ENCODE results near the gene CIART.
"Not testable (repeated sequence)": the region's sequence is repeated elsewhere in the genome, so short reads cannot be mapped to it uniquely, and the experiment has no call there.

The CIART gene

GRCh38 chr1:150261367-150261766 is 21.0 kb upstream of the CIART start:
- no peak for DNase-seq (ENCODE audit: low spot score)

GRCh38 chr1:150262388-150263320 is 19.7 kb upstream of the CIART start:
- DNase-seq (ENCODE audit: low spot score), result no peak

GRCh38 chr1:150263549-150263948 is 18.8 kb upstream of the CIART start:
- DNase-seq (ENCODE audit: low spot score), result no peak

GRCh38 chr1:150267896-150268295 is 14.5 kb upstream of the CIART start:
- DNase-seq (ENCODE audit: low spot score), result no peak

GRCh38 chr1:150268340-150268704 is 14.0 kb upstream of the CIART start:
- DNase-seq (ENCODE audit: low spot score), result no peak

GRCh38 chr1:150268705-150269403 is 13.5 kb upstream of the CIART start, which contains the start of gene APH1A:
Gene APH1A (minus strand): TSS chr1:150269016. CDS start chr1:150268810, 206 bp downstream.
- peak; percentile 95 for DNase-seq (ENCODE audit: low spot score)

- DNase-seq (ENCODE audit: low spot score), result no peak
These were observed 12.9 kb upstream of the CIART start for GRCh38 chr1:150269451-150269850.

- no peak for DNase-seq (ENCODE audit: low spot score)
These were observed 10.9 kb upstream of the CIART start for GRCh38 chr1:150271291-150271959.

GRCh38 chr1:150273311-150273710 is 9.0 kb upstream of the CIART start:
- DNase-seq (ENCODE audit: low spot score), result no peak

GRCh38 chr1:150280138-150280707 is 2.1 kb upstream of the CIART start:
- DNase-seq (ENCODE audit: low spot score), result no peak

- DNase-seq (ENCODE audit: low spot score), result no peak
These were observed 1.1 kb upstream of the CIART start for GRCh38 chr1:150281221-150281757.

GRCh38 chr1:150282558-150282958 is 204 bp downstream of the CIART start:
- no peak for DNase-seq (ENCODE audit: low spot score)

GRCh38 chr1:150283260-150283659 is 906 bp downstream of the CIART start:
- DNase-seq (ENCODE audit: low spot score), result no peak

- DNase-seq (ENCODE audit: low spot score), result no peak
These were observed 6.0 kb downstream of the CIART start for GRCh38 chr1:150288382-150288781.

GRCh38 chr1:150288822-150289221 is 6.5 kb downstream of the CIART start:
- no peak for DNase-seq (ENCODE audit: low spot score)

GRCh38 chr1:150293433-150294253 is 11.3 kb downstream of the CIART start, which contains the start of gene MRPS21:
Gene MRPS21 (plus strand): TSS chr1:150293861. CDS start chr1:150294367, 506 bp downstream.
- DNase-seq (ENCODE audit: low spot score), result peak; percentile 80

- DNase-seq (ENCODE audit: low spot score), result no peak
These were observed 13.1 kb downstream of the CIART start for GRCh38 chr1:150295476-150295875.

GRCh38 chr1:150299716-150300115 is 17.4 kb downstream of the CIART start:
- DNase-seq (ENCODE audit: low spot score), result no peak

- DNase-seq (ENCODE audit: low spot score), result no peak
These were observed 20.0 kb downstream of the CIART start for GRCh38 chr1:150302338-150302737.

- DNase-seq (ENCODE audit: low spot score), result no peak
These were observed 20.5 kb downstream of the CIART start for GRCh38 chr1:150302902-150303301.

GRCh38 chr1:150308585-150308984 is 26.2 kb downstream of the CIART start:
- DNase-seq (ENCODE audit: low spot score), result not testable (repeated sequence)
